NCI-H1694 (cell line): ENCODE results near the gene ADAM8.

Experiments
- DNase-seq: peaks from one replicate; lab custom pipeline; 2025; lab: John Stamatoyannopoulos, UW

ADAM8 gene

DNA sequence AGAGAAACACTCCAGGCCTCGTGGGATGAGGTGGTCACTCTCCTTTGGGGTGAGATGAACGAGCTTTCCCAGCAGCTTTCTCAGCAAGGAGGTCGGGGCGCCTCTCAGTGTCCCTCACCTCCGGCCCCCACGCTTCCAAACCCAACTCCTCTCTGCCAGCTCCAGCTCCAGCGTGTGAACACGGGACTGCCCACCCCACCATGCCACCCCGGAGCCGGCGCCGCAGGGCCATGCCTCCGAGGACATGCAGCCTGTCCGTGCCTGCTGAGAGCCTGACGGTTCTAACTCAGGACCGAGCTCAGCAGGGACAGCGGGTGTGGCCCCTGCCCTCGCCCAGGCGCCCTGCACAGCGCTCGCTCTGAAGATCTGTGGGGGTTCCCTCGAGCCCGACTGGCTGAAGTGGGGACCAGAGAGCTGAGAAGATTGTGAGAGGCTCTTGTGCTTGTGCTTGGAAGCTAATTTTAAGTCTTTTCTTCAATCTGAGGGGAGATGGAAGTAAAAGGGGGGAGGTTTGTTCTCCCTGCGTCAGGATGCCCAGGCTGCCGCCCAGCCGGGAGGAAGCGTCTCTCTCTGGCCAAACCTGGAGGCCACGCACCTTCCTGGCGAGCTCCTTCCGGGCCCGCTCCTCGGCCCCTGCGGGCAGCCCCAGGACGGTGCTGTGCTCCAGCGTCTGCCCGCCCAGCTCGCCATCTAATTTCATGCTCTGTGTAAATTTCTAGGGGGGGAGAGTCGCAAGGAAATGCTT is 5.1 kb upstream of the ADAM8 start:
- DNase-seq: no peak

DNA sequence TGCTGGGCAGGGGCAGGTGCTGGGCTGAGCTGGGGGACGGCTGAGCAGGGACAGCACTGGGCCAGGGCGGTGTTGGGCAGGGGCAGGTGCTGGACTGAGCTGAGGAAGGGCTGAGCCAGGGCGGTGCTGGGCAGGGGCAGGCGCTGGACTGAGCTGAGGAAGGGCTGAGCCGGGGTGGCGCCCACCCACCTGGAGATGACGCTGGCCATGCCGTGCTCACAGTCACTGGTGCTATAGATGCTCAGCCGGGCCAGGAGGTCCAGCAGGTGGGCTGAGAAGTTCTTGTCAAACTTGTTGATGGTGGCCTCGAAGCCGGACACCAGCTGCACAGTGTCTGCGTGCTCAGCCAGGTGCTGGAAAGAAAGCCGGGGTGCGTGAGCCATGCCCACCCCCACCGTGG is 4.4 kb upstream of the ADAM8 start:
- no peak for DNase-seq

DNA sequence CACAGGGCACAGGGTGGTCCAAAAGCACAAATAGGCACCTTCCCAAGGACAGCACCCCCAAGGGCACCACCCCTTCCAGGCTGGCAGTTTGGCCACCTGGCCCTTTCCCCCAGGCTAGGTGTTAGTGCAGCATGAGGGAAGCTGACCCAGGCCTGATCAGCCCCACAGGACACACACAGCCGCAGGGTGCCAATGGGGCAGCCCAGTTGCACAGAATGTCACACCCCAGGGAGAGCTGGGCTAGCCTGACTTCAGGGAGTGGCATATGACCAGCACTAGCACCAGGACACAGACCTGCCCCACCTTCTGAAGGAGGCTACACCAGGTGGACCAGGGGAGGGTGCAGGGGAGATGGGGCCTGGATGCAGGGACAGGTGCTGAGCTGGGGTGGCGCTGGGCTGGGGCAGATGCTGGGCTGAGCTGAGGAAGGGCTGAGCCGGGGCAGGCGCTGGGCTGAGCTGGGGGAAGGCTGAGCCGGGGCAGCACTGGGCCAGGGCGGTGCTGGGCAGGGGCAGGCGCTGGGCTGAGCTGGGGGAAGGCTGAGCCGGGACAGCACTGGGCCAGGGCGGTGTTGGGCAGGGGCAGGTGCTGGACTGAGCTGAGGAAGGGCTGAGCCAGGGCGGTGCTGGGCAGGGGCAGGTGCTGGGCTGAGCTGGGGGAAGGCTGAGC is 3.9 kb upstream of the ADAM8 start:
- no peak for DNase-seq

DNA sequence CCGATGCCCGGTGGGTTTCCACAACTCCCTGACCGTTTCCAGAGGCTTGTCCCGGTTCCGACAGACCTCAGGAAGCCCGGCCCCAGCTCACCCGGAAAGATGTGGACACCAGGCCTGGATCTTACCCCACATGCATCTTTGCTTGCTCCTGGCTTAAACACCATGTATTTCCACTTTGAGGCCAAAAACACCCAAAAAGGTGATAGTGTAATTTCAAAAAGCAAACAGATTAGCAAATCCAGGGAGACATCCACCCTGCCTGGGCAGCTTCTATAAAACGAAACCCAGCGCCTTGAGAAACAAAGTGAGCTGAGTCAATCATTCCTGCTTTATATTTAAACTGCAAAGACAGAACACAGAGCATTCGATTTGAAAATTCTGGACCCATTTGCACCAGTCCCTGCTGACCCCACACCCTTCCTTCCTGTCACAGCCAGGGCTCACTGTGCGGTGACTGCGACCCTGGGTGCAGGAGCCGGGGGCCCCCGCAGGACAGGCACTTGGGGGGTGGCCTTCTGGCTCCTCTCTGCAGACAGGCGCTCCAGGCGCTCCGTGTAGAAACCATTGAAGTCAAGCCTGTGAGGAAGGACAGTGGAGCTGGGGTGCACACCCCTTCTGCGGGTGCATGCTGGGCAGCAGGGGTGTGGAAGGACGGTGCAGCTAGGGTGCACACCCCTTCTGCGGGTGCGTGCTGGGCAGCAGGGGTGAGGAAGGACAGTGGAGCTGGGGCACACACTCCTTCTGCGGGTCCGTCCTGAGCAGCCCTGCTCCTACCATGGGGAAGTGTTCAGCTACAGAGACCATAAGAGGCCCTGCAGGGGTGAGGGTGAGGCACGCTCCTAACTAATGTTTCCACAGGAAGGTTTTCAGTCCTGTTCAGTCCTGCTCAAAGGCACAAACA is 2.9 kb upstream of the ADAM8 start:
- DNase-seq: no peak

DNA sequence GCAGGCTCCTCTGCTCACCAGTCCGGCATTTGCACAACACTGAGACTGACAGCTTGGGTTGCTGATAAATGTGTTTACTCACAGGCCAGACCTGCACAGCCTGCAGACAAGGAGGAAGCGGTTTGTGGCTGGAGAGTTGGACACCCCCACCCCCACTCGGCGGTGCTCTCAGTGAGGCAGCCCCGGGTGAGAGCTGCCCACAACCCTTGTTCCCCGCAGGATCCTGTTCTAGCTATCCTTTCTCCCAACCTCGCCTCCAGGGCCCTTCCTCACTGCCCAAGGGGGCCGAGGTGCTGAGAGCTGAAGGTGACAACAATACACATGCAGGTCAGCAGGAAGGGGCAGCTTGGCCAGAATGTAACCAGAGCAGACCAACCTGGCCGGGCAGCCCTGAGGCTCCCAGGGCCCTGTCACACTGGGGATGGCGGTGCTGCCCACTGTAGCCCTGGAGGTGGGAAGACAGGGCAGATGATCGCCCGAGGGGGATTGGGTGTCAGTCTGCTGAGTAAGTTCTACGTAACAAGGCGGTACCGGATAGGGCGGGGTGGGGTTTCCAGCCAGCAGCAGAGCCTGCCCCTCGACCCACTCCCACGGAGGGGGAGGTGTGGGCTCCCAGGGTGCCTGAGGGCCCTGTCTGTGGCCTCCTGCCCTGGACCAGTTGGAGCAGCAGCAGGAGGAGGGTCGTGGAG is 2.1 kb upstream of the ADAM8 start:
- DNase-seq: no peak

DNA sequence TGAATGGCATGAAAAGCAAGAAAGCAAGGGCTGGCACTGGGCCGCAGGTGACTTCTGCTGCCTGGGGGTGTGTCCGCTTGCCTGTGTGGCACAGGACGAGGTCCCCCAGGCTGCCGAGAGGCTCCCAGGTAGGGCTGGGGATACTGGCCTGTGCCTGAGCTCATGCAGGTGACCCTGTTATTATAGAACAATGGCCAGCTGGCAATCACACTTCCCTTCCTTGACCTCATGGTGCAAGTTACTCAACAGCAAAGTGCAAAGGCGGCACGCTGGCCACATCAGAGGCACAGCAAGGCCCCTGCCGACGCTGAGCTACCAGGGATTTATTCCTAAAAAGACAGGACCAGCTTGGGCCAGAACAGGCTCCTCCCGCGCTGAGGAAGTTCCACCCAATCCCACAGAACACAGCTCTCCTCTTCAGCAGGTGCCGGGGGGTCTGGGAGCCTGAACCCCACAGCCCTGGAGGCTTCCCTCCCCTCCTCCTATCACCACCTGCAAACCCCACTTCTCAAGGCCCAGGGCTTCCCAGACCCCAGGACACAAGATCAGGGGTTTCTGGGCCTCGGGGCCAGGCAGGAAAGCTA is 1.4 kb upstream of the ADAM8 start:
- no peak for DNase-seq

DNA sequence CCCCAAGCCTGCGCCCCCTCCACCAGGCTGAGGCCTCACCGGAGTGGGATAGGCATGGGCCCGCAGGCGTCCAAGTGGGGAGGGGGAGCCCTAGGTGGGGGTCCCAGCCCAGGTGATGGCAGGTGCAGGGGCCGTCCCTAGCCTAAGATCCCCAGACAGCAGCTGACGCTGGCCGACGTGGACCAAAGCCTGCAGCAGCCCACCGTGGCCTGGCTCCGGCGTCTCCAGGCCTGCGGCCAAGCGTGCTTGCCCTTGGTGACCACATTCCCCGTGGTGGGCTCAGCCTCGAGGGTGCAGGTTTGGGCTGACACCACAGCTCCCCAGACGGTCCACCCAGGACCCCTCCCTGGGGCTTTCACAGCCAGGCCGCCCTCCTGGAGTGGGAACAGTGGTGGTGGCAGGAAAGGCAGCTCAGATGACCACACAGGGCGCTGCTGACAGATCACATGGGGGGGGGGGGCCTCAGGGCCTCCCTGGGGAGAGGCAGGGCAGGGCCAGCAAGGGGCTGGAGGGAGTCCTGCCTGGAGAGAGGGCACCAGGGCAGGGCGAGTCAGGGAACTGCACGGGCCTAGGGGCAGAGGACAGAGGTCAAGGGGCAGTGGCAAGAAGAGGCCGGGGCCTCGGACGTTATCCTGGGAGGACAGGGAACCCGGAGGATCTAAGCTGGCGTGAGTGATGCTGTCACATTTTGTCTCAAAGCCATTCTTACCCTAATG is 767 bp upstream of the ADAM8 start:
- no peak for DNase-seq

DNA sequence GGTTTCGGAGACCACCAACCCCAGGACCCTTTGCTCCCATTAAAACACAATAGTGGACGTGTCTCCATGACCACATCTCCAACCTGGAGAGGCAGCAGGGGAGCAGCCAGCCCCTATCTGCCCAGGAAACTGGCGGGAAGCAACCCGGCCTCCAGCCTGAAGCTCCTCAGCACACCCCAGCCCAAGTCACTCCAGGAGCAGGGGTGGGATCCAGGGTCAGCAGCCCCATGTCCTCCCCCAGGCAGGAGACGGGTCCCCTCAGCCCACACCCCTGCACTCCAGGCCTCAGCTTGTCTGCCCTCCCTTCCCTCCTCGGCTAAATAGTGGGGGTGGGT is 601 bp downstream of the ADAM8 start:
- DNase-seq: no peak

DNA sequence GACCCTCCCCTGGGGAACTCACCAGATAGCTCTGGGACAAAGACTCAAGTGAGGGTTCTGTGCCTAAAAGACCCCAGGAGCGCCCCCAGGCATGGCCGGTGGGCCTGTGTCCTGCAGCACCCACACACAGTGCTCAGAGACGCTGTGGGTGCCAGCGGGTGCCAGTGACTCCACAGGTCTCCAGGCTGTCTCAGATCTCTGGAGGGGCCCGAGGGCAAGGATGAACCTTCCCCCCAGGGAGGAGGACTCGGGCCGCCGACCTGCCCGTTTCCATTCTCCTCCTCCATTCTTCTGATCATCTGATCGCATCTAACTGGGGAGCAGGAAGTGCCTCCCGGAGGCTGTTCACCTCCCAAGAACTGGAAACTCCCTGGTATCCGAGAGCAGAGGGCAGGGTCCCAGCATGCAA is 980 bp downstream of the ADAM8 start:
- no peak for DNase-seq

DNA sequence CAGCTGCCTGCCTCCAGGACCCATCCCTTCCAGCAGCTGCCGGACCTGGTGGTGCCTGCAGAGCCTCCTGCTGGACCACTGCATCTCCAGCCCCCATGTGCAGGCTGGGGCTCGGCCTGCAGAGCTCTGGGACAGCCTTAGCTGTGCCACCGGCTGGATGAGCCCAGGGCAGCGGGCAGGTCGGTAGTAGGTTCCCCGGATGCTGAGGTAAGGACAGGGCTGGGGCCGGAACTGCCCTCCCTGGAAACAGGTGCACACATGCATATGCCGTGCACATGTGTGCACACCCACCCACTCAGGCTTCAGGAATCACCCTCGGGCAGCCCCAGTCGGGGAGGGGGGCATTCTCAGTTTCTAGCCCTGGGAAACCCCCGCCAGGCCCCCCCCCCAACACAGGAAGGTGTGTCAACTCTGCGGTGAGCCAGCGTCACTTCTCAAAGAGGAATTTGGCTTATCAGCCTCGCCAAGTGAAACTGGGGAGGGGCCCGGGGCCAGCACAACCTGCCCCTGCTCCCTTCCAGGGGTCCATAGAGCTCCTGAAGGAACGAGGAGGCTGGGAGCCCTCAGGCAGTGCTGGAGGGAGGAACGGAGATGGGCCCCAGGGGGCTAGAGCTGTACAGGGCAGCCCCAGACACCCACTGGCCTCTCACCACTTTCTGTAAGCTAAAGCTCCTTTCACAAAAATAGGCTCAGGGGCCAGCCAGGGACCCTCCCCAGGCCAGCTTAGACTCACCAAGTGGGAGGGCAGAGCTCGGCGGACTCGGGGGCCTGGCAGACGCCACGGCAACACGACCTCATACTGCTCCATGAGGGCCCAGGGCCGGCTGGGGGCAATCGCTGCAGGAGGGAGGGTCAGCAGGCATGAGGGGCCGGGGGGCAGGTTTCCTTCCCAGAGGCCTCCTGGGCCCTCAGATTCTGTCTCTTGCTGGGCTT is 1.7 kb downstream of the ADAM8 start:
- no peak for DNase-seq

DNA sequence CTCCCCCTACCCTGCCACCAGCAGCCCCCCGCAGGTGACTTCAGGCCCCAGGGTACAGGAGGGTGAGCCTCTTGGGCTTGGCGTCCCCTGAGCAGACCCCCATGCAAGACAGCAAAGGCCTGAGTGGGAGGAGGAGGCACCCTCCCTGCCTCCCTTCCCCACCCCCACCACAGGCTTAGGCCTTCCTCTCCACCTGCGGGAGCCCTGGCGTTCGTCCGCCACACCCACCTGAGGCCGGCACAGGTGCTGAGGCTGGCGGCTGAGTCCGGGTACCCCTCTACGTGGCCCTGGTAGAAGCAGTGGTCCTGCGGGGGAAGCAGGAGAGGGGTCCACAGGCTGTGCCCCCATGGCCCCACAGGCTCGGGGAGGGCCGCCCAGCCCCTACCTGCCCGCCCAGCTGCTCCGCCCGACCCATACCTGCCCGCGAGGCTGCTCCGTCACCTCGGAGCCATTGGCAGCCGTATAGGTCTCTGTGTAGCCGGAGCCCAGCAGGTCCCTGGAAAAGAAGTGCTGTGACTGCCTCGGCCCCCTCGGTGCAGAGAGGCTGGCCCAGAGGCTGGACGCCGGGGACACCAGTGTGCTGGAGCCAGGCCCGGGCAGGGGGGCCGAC is 3.0 kb downstream of the ADAM8 start:
- no peak for DNase-seq

DNA sequence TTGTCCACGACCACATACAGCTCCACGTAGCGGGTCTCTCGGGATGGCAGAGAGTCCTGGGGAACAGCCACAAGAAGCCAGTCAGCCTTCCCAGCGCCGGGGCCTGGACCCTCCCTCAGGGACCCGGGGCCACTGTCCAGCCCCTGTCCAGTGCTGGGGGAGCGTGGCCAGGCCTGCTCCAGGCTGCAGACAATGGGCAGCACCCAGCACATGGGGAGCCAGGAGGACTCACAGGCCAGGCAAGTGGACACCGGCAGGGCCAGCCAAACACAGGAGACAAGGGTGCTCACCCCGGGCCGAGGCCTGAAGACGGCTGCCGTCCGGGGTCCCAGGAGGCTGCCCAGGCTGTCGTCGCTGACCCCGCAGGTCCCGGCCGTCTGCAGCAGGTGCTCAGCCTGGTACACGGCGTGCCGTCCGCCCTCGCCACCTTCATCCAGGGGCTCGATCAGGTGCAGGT is 3.7 kb downstream of the ADAM8 start:
- no peak for DNase-seq

DNA sequence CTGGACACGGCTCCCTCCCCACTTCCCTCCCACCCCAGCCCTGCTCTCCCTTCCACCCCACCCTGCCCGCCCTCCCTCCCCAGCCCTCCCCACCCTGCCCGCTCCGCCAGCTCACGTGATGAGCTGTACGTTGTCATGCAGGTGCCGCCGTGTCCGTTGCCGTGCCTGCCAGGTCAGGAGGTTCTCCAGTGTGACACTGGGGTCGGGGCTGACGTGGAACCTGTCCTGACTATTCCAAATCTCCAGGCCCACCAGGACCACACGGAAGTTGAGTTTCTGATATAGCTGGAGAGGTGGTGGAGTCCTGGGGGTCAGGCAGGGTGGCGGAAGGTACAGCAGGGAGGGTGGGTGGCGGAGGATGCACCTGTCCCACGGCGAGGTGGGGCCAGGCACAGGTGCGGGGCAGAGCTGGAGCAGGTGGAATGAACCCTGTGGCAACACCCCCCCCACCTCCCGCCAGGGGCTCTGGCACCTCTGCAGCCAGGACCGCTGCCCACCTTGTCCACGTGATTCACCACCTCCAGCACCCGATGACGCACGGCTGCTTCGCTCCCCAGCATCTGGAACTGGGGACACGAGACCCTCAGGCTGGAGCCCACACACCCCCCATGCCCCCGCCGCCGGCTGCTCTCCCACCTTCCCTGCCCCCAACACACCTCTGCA is 4.2 kb downstream of the ADAM8 start:
- DNase-seq: no peak

DNA sequence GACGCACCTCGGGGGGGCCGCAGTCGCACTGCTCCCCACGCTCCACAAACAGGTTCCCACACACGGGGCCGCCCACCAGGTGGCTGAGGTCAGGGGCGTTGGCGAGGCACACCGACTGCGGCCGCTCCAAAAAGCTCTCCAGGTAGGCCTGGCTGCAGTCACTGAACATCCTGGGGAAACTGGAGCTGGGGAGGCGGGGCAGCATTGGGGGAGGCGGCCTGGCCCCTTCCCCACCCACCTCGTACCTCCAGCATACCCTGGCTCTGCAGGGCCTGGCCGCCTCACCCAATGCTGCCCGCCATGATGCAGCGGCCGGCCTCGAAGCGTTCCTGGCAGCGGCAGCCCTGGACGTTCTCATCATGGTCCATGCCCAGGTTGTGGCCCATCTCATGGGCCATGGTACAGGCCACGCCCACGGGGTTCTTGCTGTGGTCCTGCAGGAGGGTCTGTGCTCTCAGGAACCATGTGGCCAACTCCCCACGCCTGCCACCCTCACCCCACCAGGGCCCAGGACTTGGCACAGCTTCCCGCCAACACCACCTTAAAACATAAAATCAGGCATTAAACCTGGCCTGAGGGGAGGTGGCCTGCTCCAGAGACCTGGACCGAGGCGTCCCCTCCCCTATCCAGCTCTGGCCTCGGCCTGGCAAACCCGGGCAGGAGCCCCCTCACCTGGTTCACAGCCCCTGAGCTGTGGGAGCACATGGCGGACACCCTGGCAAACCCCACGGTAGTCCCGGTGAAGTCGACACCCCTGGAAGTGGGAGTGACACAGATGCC is 5.0 kb downstream of the ADAM8 start:
- DNase-seq: no peak

DNA sequence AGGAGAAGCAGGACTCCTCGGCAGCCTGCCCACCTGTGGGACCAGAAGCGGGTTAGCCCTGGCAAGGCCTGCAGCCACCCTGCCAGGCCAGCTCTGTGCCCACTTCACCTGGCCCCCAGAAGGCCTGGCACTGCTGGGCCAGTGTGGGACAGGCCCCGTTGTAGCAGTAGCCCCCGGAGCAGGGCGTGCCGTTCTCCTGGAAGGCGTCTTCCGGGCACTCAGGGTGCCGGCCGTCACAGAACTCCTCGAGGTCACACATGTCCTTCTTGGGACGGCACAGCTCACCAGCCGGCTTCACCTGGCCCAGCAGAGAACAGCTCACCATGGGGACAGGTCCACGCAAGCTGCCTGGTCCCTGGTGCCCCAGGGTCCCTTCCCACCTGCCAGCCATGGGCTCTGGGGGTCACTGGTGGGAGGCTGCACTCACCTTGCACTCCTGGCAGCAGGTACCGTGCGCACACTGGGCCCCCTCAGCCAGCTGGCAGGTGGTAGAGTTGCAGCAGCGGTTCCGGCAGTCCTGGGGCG is 5.8 kb downstream of the ADAM8 start:
- no peak for DNase-seq

DNA sequence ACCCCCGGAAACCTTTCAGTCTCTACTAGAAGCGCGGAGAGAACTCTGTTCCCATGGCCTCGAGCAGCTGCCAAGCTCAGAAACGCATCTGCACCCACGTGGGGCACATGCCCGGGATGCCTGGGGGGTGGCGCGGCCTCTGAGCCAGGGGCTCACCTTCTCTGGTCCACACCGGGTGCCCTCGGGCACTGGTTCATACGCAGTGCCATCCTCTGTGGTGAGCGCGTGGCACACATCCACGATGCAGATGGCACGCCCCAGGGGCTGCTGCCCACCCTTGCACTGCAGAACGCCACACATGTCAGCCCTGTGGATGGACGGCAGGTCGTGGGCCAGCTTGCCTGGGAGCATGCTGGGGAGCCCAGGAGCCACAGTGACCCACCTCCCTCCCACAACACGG is 6.5 kb downstream of the ADAM8 start:
- DNase-seq: no peak

DNA sequence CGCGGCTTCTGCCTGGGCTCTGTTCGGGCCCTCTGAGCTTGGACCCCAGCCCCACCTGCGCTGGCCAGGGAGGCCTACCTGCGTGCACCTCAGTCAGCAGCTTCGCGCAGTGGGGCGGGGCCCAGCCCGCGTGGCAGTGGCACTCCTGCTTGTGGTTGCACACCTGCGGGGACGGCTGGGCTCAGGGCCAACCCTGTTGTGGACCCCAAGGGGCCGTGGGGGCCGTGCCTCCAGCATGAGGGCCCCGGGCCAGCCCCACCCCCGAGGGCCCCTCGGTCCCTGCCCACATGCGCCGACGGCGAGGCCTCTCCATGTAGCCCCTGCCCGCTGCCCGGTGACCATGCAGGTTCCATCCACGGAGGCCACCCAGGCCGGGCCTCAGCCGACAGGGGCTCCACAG is 7.3 kb downstream of the ADAM8 start:
- DNase-seq: no peak

DNA sequence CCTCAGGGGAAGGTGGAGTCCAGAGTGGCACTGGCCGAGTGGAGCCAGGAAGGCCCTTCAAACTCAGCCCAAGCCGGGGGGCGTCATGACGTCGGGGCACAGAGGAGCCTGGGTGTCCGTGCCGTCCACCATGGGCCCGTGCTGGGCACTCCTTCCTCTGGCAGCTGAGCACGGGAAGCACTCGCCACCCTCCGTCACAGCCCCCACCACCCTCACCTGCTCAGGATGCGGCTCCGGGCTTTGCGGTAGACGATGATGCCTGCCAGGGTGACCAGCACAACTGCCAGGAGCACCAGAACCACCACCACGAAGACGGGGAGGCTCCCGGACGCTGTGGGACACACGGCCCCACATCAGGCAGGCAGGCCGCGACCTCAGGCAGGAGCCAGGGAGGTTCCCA is 8.1 kb downstream of the ADAM8 start:
- no peak for DNase-seq
